Neural crest cell (in vitro differentiated cells): ENCODE measurements around the gene GPR162. TPM values are rescaled to one million over a fixed set of nuclear protein-coding genes. Genes with fewer than 3 reads are reported as not detected.

ENCODE experiments used
- DNase-seq: peaks from one replicate; pipeline ENCODE4 v3.0.0; 2021; ENCODE audit warnings: low read depth, mixed read lengths, low spot score
- H3K27ac Mint-ChIP-seq: one replicate; pipeline ENCODE4 v1.8.0; 2021; ENCODE audit warnings: mild to moderate bottlenecking, mixed read lengths; ENCODE audit not compliant: unreplicated experiment
- H3K27me3 Mint-ChIP-seq: 2 replicates; pipeline ENCODE4 v1.8.0; 2021; ENCODE audit warnings: low read depth, mild to moderate bottlenecking, mixed read lengths
- H3K36me3 Mint-ChIP-seq: 2 replicates; pipeline ENCODE4 v1.8.0; 2021; ENCODE audit warnings: low read depth, mild to moderate bottlenecking, mixed read lengths
- H3K4me1 Mint-ChIP-seq: 2 replicates; pipeline ENCODE4 v1.8.0; 2021; ENCODE audit warnings: mixed read lengths
- H3K4me3 Mint-ChIP-seq: one replicate; pipeline ENCODE4 v1.8.0; 2021; ENCODE audit warnings: mild to moderate bottlenecking, mixed read lengths
- H3K9me3 Mint-ChIP-seq: 2 replicates; pipeline ENCODE4 v1.8.0; 2021; ENCODE audit warnings: mixed read lengths
- CTCF ChIP-seq: fragments of 200-600 bp; sonication (generic); conservative IDR thresholded peaks from 2 replicates; pipeline ENCODE4 v1.5.0; 2021; ENCODE audit warnings: antibody characterized with exemption, mild to moderate bottlenecking
- total RNA-seq: library from RNA; stranded (reverse); gene quantifications from 2 replicates; pipeline ENCODE4 v1.2.1, GENCODE V29; 2021

The GPR162 gene
- total RNA-seq, 1 donor from 2014 or later, result 16.4 TPM

GRCh38 chr12:6851153-6851920, 29.7 kb downstream of the GPR162 start, which contains the start of gene CDCA3:
TSS of gene CDCA3 (minus strand) at chr12:6851286. CDS start at chr12:6850952, 334 bp downstream.
- peak; percentile 93 for DNase-seq
- peak within 1 kb of the TSS; percentile 98 for H3K27ac Mint-ChIP-seq
- no peak for TF ChIP-seq CTCF
- H3K4me1 Mint-ChIP-seq, result peaks cover 40% of the 10 kb centered on the region
- H3K27me3 Mint-ChIP-seq, result peaks cover 2% of the 10 kb centered on the region
- H3K4me3 Mint-ChIP-seq, result peak within 1 kb of the TSS; percentile 98
- no peaks in the 10 kb centered on the region for H3K9me3 Mint-ChIP-seq
- peaks cover 10% of the 10 kb centered on the region for H3K36me3 Mint-ChIP-seq

- peak within 1 kb of the TSS; percentile 98 for H3K27ac Mint-ChIP-seq
- H3K36me3 Mint-ChIP-seq, result peaks cover 7% of the 10 kb centered on the region
- H3K4me3 Mint-ChIP-seq, result peak within 1 kb of the TSS; percentile 98
- H3K4me1 Mint-ChIP-seq, result peaks cover 40% of the 10 kb centered on the region
- H3K27me3 Mint-ChIP-seq, result peaks cover 2% of the 10 kb centered on the region
- DNase-seq, result peak; percentile 91
- H3K9me3 Mint-ChIP-seq, result no peaks in the 10 kb centered on the region
- no peak for TF ChIP-seq CTCF
These were observed 30.5 kb downstream of the GPR162 start, which contains the start of gene USP5 for GRCh38 chr12:6851921-6852650. TSS of gene USP5 (plus strand) at chr12:6852150. CDS start at chr12:6852180, 30 bp downstream.

DNA sequence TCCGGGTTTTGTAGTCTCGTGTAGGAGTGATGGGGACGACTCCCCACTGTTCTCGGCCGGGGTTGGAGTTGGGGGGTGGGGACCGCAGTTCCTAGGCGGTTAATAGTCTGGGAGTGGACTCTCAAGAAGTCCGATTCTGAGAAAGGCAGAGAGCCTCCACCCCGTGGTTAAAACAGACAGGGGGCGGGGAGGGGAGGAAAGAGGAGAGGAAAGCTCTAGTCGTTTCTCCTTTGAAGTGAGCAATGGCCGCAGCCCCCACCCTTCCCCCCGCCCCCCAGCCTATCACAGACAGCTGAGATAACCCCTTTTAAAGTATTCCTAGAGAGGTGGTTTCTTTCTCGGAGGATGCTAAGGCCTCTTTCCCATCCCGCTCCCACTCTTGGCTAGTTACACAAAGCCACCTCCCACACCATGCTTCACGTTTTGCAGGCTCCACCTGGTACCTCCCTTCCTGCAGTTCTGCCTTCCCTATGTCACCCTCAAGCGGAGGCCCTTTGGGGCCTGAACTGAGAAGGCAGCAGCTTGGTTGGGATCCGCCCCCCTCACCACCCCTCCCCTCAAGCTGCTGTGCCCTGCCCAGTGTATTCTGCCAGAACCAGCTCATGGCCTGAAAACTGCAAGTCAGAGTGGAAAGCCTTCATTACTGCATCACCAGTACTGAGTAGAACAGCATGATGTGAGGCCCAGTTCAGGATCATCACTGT, 31.2 kb downstream of the GPR162 start:
- H3K27ac Mint-ChIP-seq, result peak overlapping the region; percentile 93
- peaks cover 2% of the 10 kb centered on the region for H3K27me3 Mint-ChIP-seq
- no peak for TF ChIP-seq CTCF
- H3K4me1 Mint-ChIP-seq, result peaks cover 40% of the 10 kb centered on the region
- peaks cover 10% of the 10 kb centered on the region for H3K36me3 Mint-ChIP-seq
- H3K9me3 Mint-ChIP-seq, result no peaks in the 10 kb centered on the region
- H3K4me3 Mint-ChIP-seq, result peak overlapping the region; percentile 98
- DNase-seq, result no peak

DNA sequence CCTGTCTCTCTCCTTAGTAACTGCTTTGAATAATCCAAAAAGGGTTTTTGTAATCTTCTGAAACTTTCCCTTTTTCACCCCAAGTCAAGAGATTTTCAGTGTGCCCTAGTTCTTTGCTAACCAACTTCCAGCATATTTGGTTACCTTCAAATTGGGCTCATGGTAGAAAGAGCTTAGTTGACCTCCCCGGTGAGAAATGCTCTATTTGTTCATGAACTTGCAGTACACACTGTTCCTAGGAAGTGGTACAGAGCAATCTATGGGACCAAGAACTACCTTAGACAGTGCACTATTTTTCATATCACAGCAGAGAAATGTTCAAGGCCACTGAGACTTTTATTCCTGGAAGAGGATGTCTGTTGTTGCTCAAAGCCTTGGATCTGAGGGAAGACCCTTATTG, 32.0 kb downstream of the GPR162 start:
- no peaks in the 10 kb centered on the region for H3K9me3 Mint-ChIP-seq
- H3K27ac Mint-ChIP-seq, result peak overlapping the region; percentile 28
- peaks cover 2% of the 10 kb centered on the region for H3K27me3 Mint-ChIP-seq
- no peak for DNase-seq
- peaks cover 10% of the 10 kb centered on the region for H3K36me3 Mint-ChIP-seq
- peaks cover 40% of the 10 kb centered on the region for H3K4me1 Mint-ChIP-seq
- peak overlapping the region; percentile 98 for H3K4me3 Mint-ChIP-seq
- no peak for TF ChIP-seq CTCF

GRCh38 chr12:6854036-6854435, 32.4 kb downstream of the GPR162 start:
- Mint-ChIP-seq H3K9me3 (no peaks in the 10 kb centered on the region), H3K4me1 (peaks cover 40% of the 10 kb centered on the region), H3K27ac (no peak overlapping the region), H3K36me3 (peaks cover 10% of the 10 kb centered on the region), H3K27me3 (peaks cover 2% of the 10 kb centered on the region), H3K4me3 (peak overlapping the region; percentile 98)
- no peak for DNase-seq
- TF ChIP-seq CTCF, result no peak
